ENCODE measurements around the gene OSCP1. TPM values are rescaled to one million over a fixed set of nuclear protein-coding genes. Genes with fewer than 3 reads are reported as not detected.

The OSCP1 gene
- total RNA-seq, 1 experiment from 2014 or later: 3.2 TPM

DNA sequence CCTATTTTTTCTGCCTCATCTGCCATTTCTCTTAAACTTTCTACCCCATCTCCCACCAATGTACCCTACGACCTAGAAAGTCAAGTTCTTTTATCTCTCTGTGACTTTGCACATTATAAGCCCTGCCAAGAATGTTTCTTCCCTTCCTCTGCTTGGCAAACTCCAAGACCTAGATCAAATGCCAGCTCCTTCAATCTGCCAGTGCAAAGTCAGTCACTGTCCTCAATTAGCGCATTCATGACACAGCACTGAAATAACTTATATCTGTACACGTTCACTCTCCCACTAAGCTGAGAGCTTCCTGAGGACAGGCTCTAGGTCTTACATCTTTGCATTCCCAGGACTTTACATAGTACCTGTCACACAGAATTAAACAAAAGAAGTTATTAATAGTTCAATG lies 31.1 kb downstream of the OSCP1 start:
- peaks cover 2% of the 10 kb centered on the region for H3K23me2 ChIP-seq (ENCODE audit: insufficient read length, low read depth, low read length, poor library complexity, severe bottlenecking)
- no peak overlapping the region for H4K91ac ChIP-seq (ENCODE audit: insufficient read length, low read depth, low read length)
- Mint-ChIP-seq H3K4me3 (no peak overlapping the region), H3K9me3 (no peaks in the 10 kb centered on the region; a peak in 1 of 5 replicates), H3K27ac (no peak overlapping the region), H3K4me1 (peaks cover 10 to 12% of the 10 kb centered on the region in 2 experiments), H3K36me3 (ENCODE audit: insufficient read depth in 1 of 3, low read depth in 3 of 3) (peaks cover 0 to 3% (median 0%) of the 10 kb centered on the region in 3 experiments; a peak in 1 of 7 replicates), H3K27me3 (ENCODE audit: low read depth) (no peaks in the 10 kb centered on the region)
- no peak overlapping the region for H2BK5ac ChIP-seq (ENCODE audit: insufficient read length, low read length)
- no peak overlapping the region for H2BK15ac ChIP-seq (ENCODE audit: low read depth, low read length)
- no peaks in the 10 kb centered on the region for H3K79me2 ChIP-seq (ENCODE audit: insufficient read depth, low read length)
- H3K9ac ChIP-seq (ENCODE audit: extremely low read depth, insufficient read length, low read length): no peak overlapping the region
- WGBS (ENCODE audit: extremely low coverage, insufficient read length, low lambda C conversion rate): no CpG with 5 or more reads among the region's 3 CpGs
- no peaks in the 10 kb centered on the region for H3K9me3 ChIP-seq (ENCODE audit: control insufficient read depth, low read depth, low read length)
- no peak overlapping the region for H3T11ph ChIP-seq (ENCODE audit: low read length)
- H3K23ac ChIP-seq (ENCODE audit: insufficient read length, low read depth, low read length): no peak overlapping the region
- no peaks in the 10 kb centered on the region for H3K27me3 ChIP-seq (ENCODE audit: insufficient read depth, low read length)
- TF ChIP-seq, protein P1, sequence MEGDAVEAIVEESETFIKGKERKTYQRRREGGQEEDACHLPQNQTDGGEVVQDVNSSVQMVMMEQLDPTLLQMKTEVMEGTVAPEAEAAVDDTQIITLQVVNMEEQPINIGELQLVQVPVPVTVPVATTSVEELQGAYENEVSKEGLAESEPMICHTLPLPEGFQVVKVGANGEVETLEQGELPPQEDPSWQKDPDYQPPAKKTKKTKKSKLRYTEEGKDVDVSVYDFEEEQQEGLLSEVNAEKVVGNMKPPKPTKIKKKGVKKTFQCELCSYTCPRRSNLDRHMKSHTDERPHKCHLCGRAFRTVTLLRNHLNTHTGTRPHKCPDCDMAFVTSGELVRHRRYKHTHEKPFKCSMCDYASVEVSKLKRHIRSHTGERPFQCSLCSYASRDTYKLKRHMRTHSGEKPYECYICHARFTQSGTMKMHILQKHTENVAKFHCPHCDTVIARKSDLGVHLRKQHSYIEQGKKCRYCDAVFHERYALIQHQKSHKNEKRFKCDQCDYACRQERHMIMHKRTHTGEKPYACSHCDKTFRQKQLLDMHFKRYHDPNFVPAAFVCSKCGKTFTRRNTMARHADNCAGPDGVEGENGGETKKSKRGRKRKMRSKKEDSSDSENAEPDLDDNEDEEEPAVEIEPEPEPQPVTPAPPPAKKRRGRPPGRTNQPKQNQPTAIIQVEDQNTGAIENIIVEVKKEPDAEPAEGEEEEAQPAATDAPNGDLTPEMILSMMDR (conservative IDR thresholded peaks at IDR 0.05): no peak
- no peak overlapping the region for H3K4ac ChIP-seq (ENCODE audit: low read depth, low read length)
- no peak overlapping the region for H3K56ac ChIP-seq (ENCODE audit: insufficient read length, low read depth, low read length)
- DNase-seq: no peak
- no peak overlapping the region for H3K18ac ChIP-seq (ENCODE audit: insufficient read length, low read depth, low read length)
- no peak overlapping the region for H2BK120ac ChIP-seq (ENCODE audit: low read depth, low read length, poor library complexity, severe bottlenecking)
- H3K4me2 ChIP-seq (ENCODE audit: insufficient read depth, insufficient read length, low read length): no peak overlapping the region
- H3K4me1 ChIP-seq (ENCODE audit: insufficient read depth, low read length): no peaks in the 10 kb centered on the region
- H4K20me1 ChIP-seq (ENCODE audit: control insufficient read depth, insufficient read depth, insufficient read length): no peaks in the 10 kb centered on the region
- H2BK12ac ChIP-seq (ENCODE audit: insufficient read length, low read depth, low read length): no peak overlapping the region
- H2AK5ac ChIP-seq (ENCODE audit: insufficient read length, low read length): no peak overlapping the region
- H2AFZ ChIP-seq (ENCODE audit: low read length): no peak overlapping the region
- no peak overlapping the region for H4K8ac ChIP-seq (replicated peaks; ENCODE audit: insufficient read length, low read depth, low read length)
- H4K5ac ChIP-seq (ENCODE audit: insufficient read length, low read depth, low read length): no peak overlapping the region
- no peak overlapping the region for H3K27ac ChIP-seq (ENCODE audit: insufficient read length, low read depth, low read length)
- no peak overlapping the region for H2BK20ac ChIP-seq (ENCODE audit: low read depth, low read length, poor library complexity, severe bottlenecking)
- no peaks in the 10 kb centered on the region for H3K79me1 ChIP-seq (ENCODE audit: insufficient read depth, low read depth, low read length, poor library complexity, severe bottlenecking)
- no peak overlapping the region for H3K14ac ChIP-seq (ENCODE audit: insufficient read depth, low read length)
